ENCODE data around the gene GPR135.
"Not testable (repeated sequence)": the region's sequence is repeated elsewhere in the genome, so short reads cannot be mapped to it uniquely, and the experiment has no call there.

GPR135 gene

DNA sequence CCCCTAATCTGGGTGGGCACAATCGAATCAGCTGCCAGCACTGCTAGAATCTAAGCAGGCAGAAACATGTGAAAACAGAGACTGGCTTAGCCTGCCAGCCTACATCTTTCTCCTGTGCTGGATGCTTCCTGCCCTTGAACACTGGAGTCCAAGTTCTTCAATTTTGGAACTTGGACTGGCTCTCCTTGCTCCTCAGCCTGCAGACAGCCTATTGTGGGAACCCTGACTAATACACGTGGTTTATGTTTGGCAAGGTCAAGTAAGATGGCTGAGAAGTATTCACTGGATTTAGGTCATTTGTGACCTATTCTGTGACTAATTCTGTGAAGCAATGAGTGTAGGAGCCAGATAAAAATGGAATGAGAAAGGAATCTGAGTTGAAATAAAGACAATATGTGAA is 11.0 kb downstream of the GPR135 start:
- Mint-ChIP-seq H3K36me3 (peaks cover 27% of the 10 kb centered on the region), H3K4me3 (no peak overlapping the region), H3K27ac (no peak overlapping the region), H3K27me3 (no peaks in the 10 kb centered on the region), H3K4me1 (ENCODE audit: low read depth) (no peaks in the 10 kb centered on the region), H3K9me3 (ENCODE audit: low read depth) (no peaks in the 10 kb centered on the region)

DNA sequence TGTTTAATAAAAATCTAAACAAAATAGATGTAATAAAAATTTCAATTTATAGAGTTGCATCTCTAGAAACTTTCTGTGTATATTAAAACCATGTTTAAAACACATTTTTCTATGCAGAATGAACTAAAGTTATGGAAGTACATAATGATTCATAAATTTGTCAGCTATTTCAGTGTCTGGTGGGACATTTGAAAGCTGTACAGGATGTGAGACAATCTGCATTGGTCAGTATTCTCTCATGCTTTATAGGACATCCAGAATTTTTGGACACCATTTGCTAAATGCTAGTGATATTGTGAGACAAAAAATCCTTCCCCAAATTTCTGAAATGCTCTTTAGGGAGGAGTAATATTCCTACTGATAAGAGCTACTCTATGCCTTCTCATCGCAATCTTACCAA is 13.3 kb downstream of the GPR135 start:
- Mint-ChIP-seq H3K36me3 (peaks cover 18% of the 10 kb centered on the region), H3K4me1 (ENCODE audit: low read depth) (no peaks in the 10 kb centered on the region), H3K27me3 (no peaks in the 10 kb centered on the region), H3K27ac (no peak overlapping the region), H3K4me3 (no peak overlapping the region), H3K9me3 (ENCODE audit: low read depth) (no peaks in the 10 kb centered on the region)

DNA sequence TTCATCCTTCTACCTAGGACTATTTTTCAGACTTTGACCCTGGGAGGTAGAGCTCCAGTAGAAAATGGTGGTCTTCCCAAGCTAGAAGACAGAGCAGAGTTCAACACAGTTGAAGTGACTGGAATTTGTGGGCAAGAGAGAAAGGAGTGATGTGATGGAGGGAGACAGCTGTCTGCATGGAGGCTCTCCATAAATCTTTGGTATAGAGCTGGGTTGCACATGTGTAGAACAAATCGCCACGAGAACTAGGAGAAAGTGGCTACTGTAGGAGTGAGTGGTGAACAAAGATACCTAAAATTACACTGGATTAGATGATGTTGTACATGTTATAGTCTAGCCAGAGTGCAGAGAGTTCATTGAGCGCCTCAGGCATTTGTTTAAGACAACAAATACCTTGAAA is 14.5 kb downstream of the GPR135 start:
- H3K27ac Mint-ChIP-seq, result no peak overlapping the region
- H3K9me3 Mint-ChIP-seq (ENCODE audit: low read depth), result no peaks in the 10 kb centered on the region
- H3K36me3 Mint-ChIP-seq, result peaks cover 10% of the 10 kb centered on the region
- H3K27me3 Mint-ChIP-seq, result no peaks in the 10 kb centered on the region
- no peaks in the 10 kb centered on the region for H3K4me1 Mint-ChIP-seq (ENCODE audit: low read depth)
- H3K4me3 Mint-ChIP-seq, result no peak overlapping the region

DNA sequence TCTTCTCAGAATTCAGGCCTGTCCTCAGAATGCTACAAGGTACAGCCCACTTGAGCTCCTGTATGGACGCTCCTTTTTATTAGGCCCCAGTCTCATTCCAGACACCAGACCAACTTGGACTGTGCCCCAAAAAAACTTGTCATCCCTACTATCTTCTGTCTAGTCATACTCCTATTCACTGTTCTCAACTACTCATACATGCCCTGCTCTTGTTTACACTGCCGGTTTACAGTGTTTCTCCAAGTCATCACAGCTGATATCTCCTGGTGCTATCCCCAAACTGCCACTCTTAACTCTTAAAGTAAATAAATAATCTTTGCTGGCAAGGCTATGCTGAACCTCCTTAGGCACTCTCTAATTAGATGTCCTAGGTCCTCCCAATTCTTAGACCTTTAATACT is 16.5 kb downstream of the GPR135 start:
- H3K27ac Mint-ChIP-seq, H3K4me3 Mint-ChIP-seq: not testable (repeated sequence)

DNA sequence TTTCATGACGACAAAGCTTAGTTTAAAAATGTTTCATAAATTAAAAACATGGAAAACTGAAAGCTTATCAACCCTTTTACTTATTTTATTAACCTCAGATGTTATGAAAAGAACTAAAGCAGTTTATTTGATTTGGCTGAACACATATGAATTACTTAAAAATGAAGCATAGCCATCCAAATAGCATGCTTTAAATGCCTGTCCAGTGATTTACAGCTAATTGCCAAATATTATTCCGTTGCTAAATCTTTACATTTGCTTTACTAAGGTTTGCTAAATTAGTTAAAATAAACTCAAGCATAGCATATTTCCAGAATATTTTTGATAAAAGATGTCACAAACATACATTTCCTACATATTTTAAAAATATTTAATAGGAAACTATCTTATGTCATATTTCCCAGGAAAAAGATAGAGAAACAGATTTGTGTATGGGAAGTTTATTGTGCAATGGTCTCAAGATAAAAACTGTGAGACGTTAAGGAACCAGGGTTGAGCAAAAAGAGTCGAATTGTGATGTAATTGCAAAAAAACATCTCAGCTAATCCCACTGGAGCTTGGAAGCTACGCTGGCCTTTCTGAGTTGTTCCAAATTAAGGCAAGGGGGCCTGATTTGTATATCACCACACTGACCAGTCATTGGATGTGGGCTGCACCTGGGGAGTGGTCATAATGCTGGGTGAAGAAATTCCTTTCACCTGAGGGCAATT is 25.8 kb downstream of the GPR135 start:
- Mint-ChIP-seq H3K4me3 (no peak overlapping the region), H3K27me3 (no peaks in the 10 kb centered on the region), H3K9me3 (ENCODE audit: low read depth) (no peaks in the 10 kb centered on the region), H3K4me1 (ENCODE audit: low read depth) (no peaks in the 10 kb centered on the region), H3K27ac (no peak overlapping the region), H3K36me3 (no peaks in the 10 kb centered on the region)

More for the DNA sequence above, 16.5 kb downstream of the GPR135 start:
- not testable (repeated sequence) for H3K36me3 Mint-ChIP-seq; H3K4me1 Mint-ChIP-seq (ENCODE audit: low read depth); H3K27me3 Mint-ChIP-seq; H3K9me3 Mint-ChIP-seq (ENCODE audit: low read depth)

DNA sequence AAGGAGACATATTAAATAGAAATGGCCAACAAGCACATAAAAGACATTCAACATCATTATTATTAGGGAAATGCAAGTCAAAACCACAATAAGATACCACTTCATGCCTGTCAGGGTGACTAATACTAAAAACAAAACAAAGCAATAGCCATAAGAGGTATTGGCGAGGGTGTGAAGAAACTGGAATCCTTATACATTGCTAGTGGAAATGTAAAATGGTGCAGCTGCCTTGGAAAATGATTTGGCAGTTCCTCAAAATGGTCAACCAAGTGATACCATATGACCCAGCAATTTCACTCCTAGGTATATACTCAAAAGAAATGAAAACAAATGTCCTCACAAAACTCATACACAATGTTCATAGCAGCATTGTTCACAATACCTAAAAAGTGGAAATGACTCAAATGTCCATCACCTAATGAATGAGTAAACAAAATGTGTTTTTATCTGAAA is 27.0 kb downstream of the GPR135 start:
- Mint-ChIP-seq H3K9me3 (ENCODE audit: low read depth) (no peaks in the 10 kb centered on the region), H3K27ac (no peak overlapping the region), H3K4me3 (no peak overlapping the region), H3K36me3 (no peaks in the 10 kb centered on the region), H3K27me3 (no peaks in the 10 kb centered on the region), H3K4me1 (ENCODE audit: low read depth) (no peaks in the 10 kb centered on the region)

DNA sequence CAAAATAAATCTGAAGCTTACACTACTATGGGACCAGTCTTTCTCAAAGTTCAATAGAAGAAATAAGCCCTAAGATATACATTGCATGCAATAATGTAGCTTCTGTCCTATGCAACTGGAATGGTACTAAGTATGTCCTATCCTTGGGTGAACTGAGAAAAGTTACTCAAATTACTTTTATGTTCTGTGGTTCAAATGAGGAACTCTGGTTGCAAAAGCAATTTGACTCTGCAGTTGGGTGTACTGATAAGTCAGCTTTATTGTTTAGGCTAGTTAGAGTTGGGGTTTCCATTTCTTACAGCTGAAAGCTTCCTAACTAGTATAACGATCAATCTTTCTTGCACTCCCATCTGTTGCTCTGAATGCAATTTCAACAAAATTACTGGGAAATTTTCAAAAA is 29.2 kb downstream of the GPR135 start:
- no peaks in the 10 kb centered on the region for H3K27me3 Mint-ChIP-seq
- H3K27ac Mint-ChIP-seq, result no peak overlapping the region
- H3K36me3 Mint-ChIP-seq, result no peaks in the 10 kb centered on the region
- no peaks in the 10 kb centered on the region for H3K9me3 Mint-ChIP-seq (ENCODE audit: low read depth)
- no peak overlapping the region for H3K4me3 Mint-ChIP-seq
- no peaks in the 10 kb centered on the region for H3K4me1 Mint-ChIP-seq (ENCODE audit: low read depth)

DNA sequence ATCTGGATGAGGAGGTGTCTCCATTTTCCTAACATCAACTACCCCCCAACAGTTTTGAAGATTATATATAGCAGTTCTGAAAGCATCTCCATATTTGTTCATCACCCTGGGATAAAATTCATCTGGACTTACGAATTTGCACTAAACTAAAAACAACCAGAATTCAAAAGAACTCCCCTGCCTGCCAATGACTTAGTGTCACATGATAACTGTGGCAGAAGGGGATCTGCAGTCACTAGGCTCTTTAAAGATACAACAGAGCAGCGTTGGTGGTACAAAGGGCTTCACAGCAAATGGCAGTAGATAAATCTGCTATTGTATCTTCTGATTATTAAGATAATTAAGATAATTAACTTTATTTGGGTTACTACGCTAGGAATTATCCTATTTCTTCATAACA is 30.1 kb downstream of the GPR135 start:
- H3K27me3 Mint-ChIP-seq, result no peaks in the 10 kb centered on the region
- no peak overlapping the region for H3K27ac Mint-ChIP-seq
- H3K9me3 Mint-ChIP-seq (ENCODE audit: low read depth), result no peaks in the 10 kb centered on the region
- H3K4me1 Mint-ChIP-seq (ENCODE audit: low read depth), result no peaks in the 10 kb centered on the region
- no peaks in the 10 kb centered on the region for H3K36me3 Mint-ChIP-seq
- H3K4me3 Mint-ChIP-seq, result no peak overlapping the region

DNA sequence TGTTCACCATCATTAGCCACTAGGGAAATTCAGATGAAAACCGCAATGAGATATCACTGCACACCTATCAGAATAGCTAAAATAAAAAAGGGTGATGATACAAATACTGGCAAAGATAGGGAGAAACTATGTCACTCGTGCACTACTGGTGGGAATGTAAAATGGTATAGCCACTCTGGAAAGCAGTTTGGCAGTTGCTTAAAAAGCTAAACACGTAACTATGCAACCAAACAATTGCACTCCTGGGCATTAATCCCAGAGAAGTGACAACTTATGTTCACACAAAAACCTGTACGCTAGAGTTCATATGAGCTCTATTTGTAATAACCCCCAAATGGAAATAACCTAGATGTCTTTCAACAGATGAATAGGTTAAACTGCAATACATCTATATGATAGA is 35.4 kb downstream of the GPR135 start:
- H3K27me3 Mint-ChIP-seq, result peaks cover 5% of the 10 kb centered on the region
- H3K4me3 Mint-ChIP-seq, result no peak overlapping the region
- no peaks in the 10 kb centered on the region for H3K9me3 Mint-ChIP-seq (ENCODE audit: low read depth)
- H3K4me1 Mint-ChIP-seq (ENCODE audit: low read depth), result no peaks in the 10 kb centered on the region
- H3K27ac Mint-ChIP-seq, result no peak overlapping the region
- no peaks in the 10 kb centered on the region for H3K36me3 Mint-ChIP-seq

DNA sequence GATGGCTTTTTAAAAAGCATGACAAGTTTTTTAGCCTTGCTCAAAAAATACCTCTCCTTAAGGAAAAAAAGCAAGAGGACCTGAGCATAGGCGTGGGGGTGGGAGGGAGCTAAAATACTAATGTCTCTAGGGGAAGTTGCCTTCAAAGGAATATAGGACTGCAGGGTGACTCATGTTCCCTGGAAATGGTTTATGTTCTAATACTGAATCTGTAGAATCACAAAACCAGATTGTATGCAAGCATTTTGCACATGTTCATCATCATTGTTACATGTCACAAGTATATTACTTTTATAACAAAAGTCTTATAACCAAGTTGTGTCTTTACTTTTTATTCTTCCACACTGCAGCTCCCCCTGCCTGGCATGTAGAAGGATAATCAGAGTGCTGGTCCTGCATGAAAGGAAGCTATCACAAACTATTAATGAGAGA is 36.6 kb downstream of the GPR135 start:
- H3K27ac Mint-ChIP-seq, result no peak overlapping the region
- no peak overlapping the region for H3K4me3 Mint-ChIP-seq
- H3K4me1 Mint-ChIP-seq (ENCODE audit: low read depth), result no peaks in the 10 kb centered on the region
- no peaks in the 10 kb centered on the region for H3K9me3 Mint-ChIP-seq (ENCODE audit: low read depth)
- no peaks in the 10 kb centered on the region for H3K36me3 Mint-ChIP-seq
- H3K27me3 Mint-ChIP-seq, result peaks cover 5% of the 10 kb centered on the region

DNA sequence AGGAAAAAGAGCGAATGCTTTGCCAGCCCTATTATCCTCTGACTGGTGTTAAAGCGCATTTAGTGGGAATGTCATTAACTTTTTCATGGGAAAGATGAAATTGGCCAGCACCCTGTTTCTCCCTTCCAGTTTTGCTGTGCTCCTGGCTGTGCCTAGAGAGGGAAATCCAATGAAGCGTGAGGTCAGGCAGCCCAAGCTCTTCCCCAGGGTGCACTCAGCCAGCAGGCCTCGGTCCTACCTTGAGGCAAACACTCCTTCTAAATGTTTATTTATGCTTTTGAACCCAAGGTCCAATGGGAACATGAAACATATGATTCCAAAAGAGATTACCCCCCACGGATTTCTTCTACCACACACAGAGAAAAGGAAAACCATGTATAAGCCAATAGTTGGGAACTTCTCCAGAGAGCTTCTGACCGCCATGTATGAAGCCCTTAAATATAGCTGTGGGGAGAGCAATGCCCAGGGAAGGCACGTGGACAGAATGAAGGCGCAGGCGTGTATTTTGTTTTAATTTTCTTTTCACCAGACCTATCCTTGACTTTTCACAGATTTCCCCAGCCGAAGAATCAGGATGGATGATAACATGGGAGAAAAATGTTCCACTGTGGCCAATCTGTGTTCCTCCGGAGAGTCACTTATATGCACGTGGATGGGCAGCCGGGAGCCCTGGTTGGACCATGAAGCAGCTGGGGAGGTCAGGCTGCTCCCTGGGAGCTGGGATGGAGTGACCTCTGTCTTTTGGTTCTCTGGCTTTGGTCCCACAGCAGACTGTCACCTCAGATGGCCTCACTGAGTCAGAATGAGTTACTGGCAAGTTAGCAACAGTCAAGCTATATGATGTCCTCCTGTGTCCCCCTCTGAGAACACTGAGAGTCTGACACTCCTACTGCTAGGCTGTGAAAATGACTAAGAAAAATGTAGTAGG is 37.3 kb downstream of the GPR135 start:
- Mint-ChIP-seq H3K9me3 (ENCODE audit: low read depth) (no peaks in the 10 kb centered on the region), H3K4me3 (no peak overlapping the region), H3K36me3 (no peaks in the 10 kb centered on the region)

DNA sequence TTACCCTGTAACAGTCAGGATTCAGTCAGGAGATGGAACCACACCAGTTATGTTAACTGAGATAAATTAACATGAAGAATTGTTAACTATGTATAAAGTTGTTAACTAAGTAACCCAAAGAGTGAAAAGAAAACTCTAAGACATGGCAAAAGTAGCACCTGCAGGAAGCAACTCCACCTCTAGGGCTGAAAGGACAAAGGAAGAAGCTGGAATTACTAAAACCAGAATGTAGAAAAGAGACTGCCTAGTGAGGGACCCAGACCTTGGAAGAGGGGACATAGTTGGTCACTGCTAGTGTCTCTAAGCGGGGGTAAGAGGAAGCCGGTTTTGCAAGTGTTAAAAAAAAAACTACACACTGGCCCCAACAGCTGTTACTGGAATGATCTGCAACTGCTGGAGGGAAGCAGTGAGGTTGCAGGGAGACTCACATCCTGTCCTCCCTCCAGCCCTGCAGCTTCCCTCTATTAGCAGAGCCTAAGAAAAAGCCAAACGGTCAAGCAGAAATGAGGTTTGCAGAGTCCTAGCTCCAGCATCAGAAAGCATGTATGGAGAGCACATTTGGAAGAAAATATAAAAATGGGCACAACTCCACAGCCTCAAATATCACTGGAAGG is 39.8 kb downstream of the GPR135 start:
- no peak overlapping the region for H3K27ac Mint-ChIP-seq
- peaks cover 5% of the 10 kb centered on the region for H3K27me3 Mint-ChIP-seq
- H3K36me3 Mint-ChIP-seq, result no peaks in the 10 kb centered on the region
- H3K4me1 Mint-ChIP-seq (ENCODE audit: low read depth), result no peaks in the 10 kb centered on the region
- no peak overlapping the region for H3K4me3 Mint-ChIP-seq
- H3K9me3 Mint-ChIP-seq (ENCODE audit: low read depth), result no peaks in the 10 kb centered on the region

More for the DNA sequence above, 37.3 kb downstream of the GPR135 start:
- Mint-ChIP-seq H3K27me3 (peaks cover 5% of the 10 kb centered on the region), H3K4me1 (ENCODE audit: low read depth) (no peaks in the 10 kb centered on the region), H3K27ac (no peak overlapping the region)

DNA sequence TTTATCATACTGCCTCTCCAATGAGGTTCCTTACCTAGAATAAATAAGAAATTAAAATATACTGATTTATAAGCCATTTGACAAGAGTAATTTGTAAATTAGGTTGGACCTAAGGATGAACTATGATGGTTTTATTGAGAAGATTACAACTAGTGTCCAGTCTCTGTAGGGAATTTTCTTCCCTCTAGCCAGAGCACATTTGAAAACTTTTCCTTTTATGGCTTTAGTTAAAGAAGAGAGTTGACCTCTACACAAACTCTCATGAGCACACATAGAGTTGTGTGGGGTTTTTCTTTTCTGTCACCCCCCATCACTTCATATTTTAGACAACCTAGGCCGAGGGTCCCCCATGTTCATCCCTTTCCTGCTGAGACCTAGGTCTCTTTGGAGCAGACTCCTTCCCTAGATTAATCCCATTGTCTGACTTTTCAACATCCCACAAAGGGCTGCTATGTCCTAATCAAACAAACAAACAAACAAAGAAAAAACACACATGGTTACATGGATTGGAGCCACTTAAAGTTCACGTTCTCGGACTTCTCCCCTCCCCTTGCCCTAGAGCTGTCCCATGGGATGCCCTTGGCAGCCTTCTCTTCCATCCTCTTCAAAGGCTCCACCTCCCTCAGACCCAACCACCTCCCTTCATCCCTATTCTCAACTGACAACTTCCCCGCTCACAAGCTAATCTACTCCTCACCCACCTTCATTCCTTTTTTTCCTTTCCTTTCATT is 40.7 kb downstream of the GPR135 start:
- H3K36me3 Mint-ChIP-seq, result no peaks in the 10 kb centered on the region
- H3K27me3 Mint-ChIP-seq, result peaks cover 5% of the 10 kb centered on the region
- H3K9me3 Mint-ChIP-seq (ENCODE audit: low read depth), result no peaks in the 10 kb centered on the region
- no peaks in the 10 kb centered on the region for H3K4me1 Mint-ChIP-seq (ENCODE audit: low read depth)
- H3K4me3 Mint-ChIP-seq, result no peak overlapping the region
- no peak overlapping the region for H3K27ac Mint-ChIP-seq

DNA sequence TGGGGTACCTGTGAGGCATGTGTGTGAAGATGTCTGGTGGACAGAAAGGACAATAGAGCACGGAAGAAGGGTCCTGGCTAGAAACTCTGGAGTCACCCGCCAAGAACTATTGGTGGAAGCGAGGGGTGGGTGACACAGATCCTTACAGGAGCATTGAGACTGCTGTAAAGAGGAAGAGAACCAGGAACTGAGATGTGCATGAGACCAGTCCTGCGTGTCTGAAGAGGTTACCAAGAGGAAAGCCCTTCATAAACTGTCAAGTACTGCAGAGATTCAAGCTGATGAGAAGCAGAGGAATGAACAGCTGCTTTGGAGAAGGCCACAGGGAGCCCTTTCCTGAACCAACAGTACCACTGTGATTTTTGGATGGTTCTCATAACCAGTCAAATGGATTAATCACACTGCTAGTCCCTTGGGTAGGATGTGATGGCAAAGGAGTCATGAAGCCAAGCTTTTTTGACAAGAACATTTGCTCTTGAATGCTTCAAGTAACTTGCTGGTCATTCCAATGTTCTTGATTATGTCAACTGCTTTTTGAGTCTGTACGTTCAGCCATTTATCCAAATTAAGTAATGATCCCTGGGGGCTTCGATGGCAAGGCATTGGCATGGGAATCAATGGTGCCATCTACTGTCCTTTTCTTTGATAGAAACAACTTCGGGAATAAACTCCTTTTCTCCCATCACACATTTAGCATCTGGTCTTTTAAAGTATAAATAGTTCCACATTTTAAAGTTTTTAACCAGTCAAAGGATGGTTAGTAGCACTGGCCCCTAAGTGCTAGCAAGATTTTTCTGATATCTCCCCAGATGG is 42.9 kb downstream of the GPR135 start:
- H3K9me3 Mint-ChIP-seq (ENCODE audit: low read depth), result no peaks in the 10 kb centered on the region
- no peak overlapping the region for H3K4me3 Mint-ChIP-seq
- H3K36me3 Mint-ChIP-seq, result no peaks in the 10 kb centered on the region
- peaks cover 5% of the 10 kb centered on the region for H3K27me3 Mint-ChIP-seq
- no peak overlapping the region for H3K27ac Mint-ChIP-seq
- no peaks in the 10 kb centered on the region for H3K4me1 Mint-ChIP-seq (ENCODE audit: low read depth)
